HT1080 (cell line): Measurements from ENCODE around the gene IFNAR2. TPM values are rescaled to one million over a fixed set of nuclear protein-coding genes. Genes with fewer than 3 reads are reported as not detected.

Experiments used
- DNase-seq: peaks from one replicate; pipeline ENCODE4 v3.0.0-alpha.2; 2015; ENCODE audit warnings: low read depth
- total RNA-seq: library from RNA; depleted of rRNA; stranded (reverse); fragments of >200 nt; shearing (Covaris generic); gene quantifications from 2 replicates; pipeline ENCODE4 v1.2.3, GENCODE V29; 2014; rRNA removed

The IFNAR2 gene
- total RNA-seq, 1 experiment from 2014 or later = 3.1 TPM

DNA sequence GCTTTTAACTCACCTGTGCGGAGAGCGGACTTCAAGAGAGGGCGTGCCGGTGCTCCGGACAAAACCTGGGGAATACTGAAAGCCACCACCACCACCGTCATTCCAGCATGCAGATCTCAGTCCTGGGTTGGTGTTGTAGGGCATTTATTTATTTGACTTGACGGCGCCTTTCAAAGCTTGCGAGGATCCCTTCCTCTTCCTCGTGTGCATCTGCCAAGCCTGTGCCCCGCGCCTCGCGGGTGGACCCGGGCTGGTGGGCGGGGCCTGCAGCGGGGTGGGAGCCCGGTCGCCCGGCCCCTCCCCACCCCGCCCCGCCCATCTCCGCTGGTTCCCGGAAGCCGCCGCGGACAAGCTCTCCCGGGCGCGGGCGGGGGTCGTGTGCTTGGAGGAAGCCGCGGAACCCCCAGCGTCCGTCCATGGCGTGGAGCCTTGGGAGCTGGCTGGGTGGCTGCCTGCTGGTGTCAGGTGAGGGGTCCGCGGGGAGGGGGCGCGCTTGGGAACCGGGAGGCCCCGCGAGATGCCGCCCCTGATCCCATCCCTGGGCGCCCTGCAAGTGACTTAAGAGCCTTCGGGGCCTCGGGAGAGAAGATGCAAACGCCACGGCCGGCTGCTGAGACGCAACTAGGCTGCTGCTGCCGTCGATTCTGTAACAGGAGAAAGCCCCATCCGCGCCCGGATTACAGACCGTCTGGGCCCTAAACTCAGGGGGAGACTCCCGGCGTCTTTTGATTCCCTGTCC lies 36.5 kb downstream of the IFNAR2 start, which contains the start of gene IL10RB:
TSS of gene IL10RB (plus strand) at position 318 of the 739 bp plus-strand sequence. CDS start at position 417, 99 bp downstream.
- peak; percentile 52 for DNase-seq

DNA sequence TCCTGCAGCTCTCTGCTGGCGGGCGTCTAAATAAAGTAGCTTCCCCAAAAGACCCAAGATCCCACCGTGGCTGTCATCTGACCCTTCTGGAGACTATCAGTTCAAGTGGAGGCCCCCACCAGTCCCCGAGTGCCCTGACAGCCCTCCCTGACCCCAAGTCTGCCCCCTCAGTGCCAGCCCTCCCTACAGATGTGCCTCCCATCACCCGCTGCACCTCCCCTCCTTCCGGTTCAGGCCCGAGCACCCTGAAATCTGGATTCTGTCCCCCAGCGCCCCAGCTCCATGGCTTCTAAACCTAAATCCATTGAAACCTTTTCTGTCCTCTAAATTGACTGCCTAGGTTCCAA lies 37.0 kb downstream of the IFNAR2 start:
- DNase-seq = no peak

DNA sequence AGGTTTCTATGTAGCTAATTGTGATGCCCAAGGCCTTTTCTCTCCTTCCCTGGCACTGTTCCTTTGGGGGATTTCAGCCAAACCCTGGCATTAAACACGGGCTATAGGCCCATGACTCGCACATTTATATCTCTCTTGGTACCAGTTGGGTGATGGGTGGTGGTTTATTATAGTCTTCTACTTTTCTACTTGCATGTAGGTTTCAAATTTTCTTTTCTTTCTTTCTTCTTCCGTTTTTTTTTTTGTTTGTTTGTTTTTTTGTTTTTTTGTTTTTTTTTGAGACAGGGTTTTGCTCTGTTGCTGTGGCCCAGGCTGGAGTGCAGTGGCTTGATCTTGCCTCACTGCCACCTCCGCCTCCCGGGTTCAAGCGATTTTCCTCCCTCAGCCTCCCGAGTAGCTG lies 37.5 kb downstream of the IFNAR2 start:
- no peak for DNase-seq

DNA sequence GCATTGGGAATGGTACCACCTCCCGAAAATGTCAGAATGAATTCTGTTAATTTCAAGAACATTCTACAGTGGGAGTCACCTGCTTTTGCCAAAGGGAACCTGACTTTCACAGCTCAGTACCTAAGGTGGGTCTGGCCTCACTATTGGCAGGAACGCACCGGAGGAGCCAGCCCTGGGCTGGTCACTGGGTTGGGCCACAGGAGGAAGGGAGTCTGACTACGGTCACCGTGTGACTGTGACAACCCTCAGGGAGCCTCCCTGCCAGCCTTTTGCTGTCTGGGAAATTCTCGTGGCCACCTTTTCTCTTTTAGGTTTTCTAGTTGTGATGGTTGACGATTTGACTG lies 38.6 kb downstream of the IFNAR2 start:
- no peak for DNase-seq

DNA sequence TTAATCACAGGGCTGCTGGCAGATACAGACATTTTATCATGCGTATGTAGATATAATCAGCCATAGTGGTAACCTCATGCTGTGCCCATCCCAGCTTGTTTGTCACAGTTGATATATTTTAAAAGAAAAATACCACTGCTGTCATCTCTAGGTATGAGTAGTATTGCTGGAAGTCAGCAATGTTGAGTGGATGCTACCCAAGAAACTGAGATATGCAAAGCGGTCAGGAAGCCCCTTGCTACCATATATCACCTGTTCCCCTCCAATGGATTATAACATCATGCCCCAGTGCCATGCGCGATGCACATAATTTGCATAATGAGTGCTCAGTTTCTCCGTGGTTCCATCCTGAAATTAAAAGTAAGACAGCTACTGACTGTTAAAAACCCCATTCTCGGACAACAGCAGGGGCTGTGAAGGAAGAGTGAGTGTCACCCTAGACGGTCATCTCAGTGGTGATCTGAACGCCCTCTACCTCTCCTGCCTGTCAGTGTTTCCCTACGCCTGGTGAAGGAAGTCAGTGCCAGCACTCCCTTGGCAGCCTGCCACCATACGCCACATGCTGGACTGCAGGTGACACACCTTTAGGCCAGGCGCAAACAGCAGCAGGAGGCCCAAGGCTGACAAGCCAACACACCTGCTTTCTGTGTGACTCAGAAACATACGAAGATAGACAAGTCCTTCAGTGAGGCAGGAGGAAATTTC lies 39.2 kb downstream of the IFNAR2 start:
- no peak for DNase-seq

GRCh38 chr21:33270986-33271385 lies 41.2 kb downstream of the IFNAR2 start:
- no peak for DNase-seq

DNA sequence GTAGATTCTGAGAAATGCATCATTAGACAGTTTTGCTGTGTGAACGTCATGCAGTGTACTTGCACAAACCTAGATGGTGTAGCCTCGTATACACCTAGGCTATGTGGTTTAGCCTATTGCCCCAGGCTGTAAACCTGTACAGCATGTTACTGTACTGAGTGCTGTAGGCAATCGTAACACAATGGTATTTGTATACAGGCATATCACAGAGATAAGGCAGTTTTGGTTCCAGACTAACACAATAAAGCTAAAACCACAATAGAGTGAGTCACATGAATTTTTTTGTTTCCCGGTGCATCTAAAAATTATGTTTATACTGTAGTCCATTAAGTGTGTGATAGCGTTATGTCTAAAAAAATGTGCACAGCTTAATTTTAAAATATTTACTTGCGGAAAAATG lies 43.3 kb downstream of the IFNAR2 start:
- DNase-seq = no peak

GRCh38 chr21:33278721-33279120 lies 49.0 kb downstream of the IFNAR2 start:
- no peak for DNase-seq

DNA sequence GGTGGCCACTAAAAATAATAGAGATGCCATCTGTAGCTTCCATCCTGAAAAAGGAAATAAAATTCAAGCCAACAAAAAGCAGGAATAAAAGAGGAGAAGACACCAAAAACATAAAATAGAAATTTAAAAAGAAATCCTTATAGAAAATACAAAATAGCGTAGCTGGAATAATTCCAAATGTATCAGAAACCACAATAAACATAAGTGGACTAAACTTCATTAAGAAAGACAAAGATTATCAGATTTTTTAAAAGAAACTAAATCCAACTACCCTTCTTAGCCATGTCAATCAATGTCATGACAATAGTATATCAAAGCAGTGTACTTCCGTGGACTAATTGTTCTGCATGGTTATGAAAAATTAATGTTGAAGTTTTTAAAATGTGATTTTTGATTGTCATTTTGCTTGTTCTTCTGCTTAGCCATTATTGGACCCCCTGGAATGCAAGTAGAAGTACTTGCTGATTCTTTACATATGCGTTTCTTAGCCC lies 49.6 kb downstream of the IFNAR2 start:
- no peak for DNase-seq

Other genes with a start within 250 kb of the IFNAR2 start
- not detected in 2 replicates for gene OLIG2, start 204.0 kb upstream of the IFNAR2 start, total RNA-seq
- not detected in 2 replicates for gene OLIG1, start 159.8 kb upstream of the IFNAR2 start, total RNA-seq
- gene IL10RB, start 36.4 kb downstream of the IFNAR2 start, total RNA-seq = 21.4 and 30.4 TPM in 2 replicates
- 9.6 and 11.1 TPM in 2 replicates for gene IFNAR1, start 95.0 kb downstream of the IFNAR2 start, total RNA-seq
- gene IFNGR2, start 173.5 kb downstream of the IFNAR2 start, total RNA-seq = 36.8 and 47.2 TPM in 2 replicates